ENCODE data around the gene COL18A1. TPM values are rescaled to one million over a fixed set of nuclear protein-coding genes. Genes with fewer than 3 reads are reported as not detected.
"Not testable (repeated sequence)": the region's sequence is repeated elsewhere in the genome, so short reads cannot be mapped to it uniquely, and the experiment has no call there.

COL18A1 gene
- total RNA-seq, 1 donor from 2014 or later, result 271 TPM

GRCh38 chr21:45362077-45362747 is 42.8 kb upstream of the COL18A1 start:
- no peak for TF ChIP-seq CTCF (IDR thresholded peaks at IDR 0.05; ENCODE audit: unreplicated experiment)
- H3K4me3 Mint-ChIP-seq (ENCODE audit: low read depth), result no peak overlapping the region
- peaks cover 33% of the 10 kb centered on the region for H3K4me1 Mint-ChIP-seq (ENCODE audit: low read depth)
- H3K27me3 Mint-ChIP-seq, result peaks cover 5% of the 10 kb centered on the region
- H3K36me3 Mint-ChIP-seq (ENCODE audit: insufficient read depth), result no peaks in the 10 kb centered on the region
- DNase-seq (ENCODE audit: low spot score, unreplicated experiment), result no peak
- H3K27ac Mint-ChIP-seq, result no peak overlapping the region
- no peaks in the 10 kb centered on the region for H3K9me3 Mint-ChIP-seq (ENCODE audit: low read depth)

DNA sequence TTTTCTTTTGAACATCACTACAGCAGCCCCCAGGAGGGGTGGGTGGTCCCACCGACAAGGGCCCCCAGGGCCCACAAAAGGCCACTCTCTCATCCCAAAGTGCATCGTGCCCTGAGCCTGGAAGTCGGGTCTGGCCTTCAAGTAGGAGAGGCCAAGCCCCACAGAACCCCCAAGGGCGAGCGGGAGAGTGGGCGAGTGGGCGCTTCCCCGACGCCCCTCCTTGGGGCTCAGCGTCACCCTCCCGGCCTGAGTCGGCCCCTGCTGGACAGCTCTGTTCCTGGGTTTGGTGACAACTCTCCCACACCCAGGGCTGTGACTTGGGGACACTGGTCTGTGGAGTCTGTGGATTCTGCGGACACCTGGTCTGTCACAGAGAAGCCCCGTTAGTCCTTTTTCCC is 42.2 kb upstream of the COL18A1 start:
- Mint-ChIP-seq H3K4me3 (ENCODE audit: low read depth) (no peak overlapping the region), H3K4me1 (ENCODE audit: low read depth) (peaks cover 32% of the 10 kb centered on the region), H3K9me3 (ENCODE audit: low read depth) (no peaks in the 10 kb centered on the region), H3K27ac (no peak overlapping the region), H3K36me3 (ENCODE audit: insufficient read depth) (no peaks in the 10 kb centered on the region), H3K27me3 (peaks cover 9% of the 10 kb centered on the region)
- no peak for DNase-seq (ENCODE audit: low spot score, unreplicated experiment)
- TF ChIP-seq CTCF (IDR thresholded peaks at IDR 0.05; ENCODE audit: unreplicated experiment), result no peak

DNA sequence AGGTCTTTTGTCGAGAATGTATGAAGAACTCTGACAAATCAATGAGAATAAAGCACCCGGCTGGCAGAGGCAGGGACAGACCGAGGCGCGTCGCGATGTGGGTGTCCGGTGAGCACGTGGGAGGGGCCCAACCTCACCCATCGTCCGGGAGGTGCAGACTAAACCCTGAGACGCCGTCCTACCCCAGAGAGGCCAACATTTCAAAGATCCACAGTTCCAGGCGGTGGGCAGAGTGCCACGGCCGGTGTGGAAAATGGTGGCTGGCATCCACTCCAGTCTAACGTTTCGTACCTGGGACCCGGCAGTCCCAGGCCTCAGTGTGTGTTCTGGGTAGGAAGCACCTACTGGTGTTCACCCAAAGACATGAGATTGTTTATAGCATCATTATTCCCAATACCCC is 41.7 kb upstream of the COL18A1 start:
- not testable (repeated sequence) for H3K4me3 Mint-ChIP-seq (ENCODE audit: low read depth); H3K27ac Mint-ChIP-seq; DNase-seq (ENCODE audit: low spot score, unreplicated experiment); H3K36me3 Mint-ChIP-seq (ENCODE audit: insufficient read depth); H3K9me3 Mint-ChIP-seq (ENCODE audit: low read depth)
- Mint-ChIP-seq H3K4me1 (ENCODE audit: low read depth) (peaks cover 30% of the 10 kb centered on the region), H3K27me3 (peaks cover 10% of the 10 kb centered on the region)

- no peaks in the 10 kb centered on the region for H3K36me3 Mint-ChIP-seq (ENCODE audit: insufficient read depth)
- peak overlapping the region; percentile 91 for H3K27ac Mint-ChIP-seq
- H3K9me3 Mint-ChIP-seq (ENCODE audit: low read depth), result no peaks in the 10 kb centered on the region
- H3K27me3 Mint-ChIP-seq, result peaks cover 12% of the 10 kb centered on the region
- no peak for DNase-seq (ENCODE audit: low spot score, unreplicated experiment)
- TF ChIP-seq CTCF (IDR thresholded peaks at IDR 0.05; ENCODE audit: unreplicated experiment), result no peak
- H3K4me1 Mint-ChIP-seq (ENCODE audit: low read depth), result peaks cover 28% of the 10 kb centered on the region
- H3K4me3 Mint-ChIP-seq (ENCODE audit: low read depth), result no peak overlapping the region
These were observed 41.0 kb upstream of the COL18A1 start for GRCh38 chr21:45363921-45364467.

DNA sequence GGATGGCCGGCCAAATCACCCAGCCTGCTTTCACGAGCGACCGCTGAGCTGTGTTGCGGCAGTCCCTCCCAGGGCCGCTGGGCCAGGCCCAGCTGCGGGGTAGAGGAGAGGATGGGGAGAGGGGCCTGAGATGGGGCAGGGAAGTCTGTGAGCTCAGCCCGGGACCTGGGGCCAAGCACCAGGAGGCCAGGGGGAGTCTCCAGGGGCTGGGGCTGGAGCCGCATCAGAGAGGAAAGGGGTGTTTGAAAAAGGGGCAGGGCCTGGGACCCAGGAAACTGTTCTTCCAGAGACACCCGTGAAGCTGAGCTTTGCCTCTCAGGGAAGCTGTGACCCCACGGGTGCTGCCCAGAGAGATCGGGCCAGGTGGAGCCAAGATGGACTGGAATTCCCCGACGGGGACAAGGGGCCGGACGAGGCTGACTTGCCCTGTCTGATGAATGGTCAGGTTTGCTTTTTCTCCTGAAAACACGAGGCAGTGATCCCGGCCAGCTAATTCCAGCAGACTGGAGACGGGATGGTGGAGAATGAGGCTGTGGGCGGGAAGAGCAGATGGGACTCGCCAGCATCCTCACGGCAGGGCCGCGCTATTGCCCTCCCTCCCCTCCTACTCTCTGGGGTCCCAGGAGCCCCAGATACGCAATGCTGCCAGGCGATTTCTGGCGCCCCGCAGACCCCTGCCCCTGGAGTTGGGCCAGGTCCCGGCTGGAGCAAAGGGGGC is 40.3 kb upstream of the COL18A1 start:
- Mint-ChIP-seq H3K4me1 (ENCODE audit: low read depth) (peaks cover 24% of the 10 kb centered on the region), H3K9me3 (ENCODE audit: low read depth) (no peaks in the 10 kb centered on the region), H3K4me3 (ENCODE audit: low read depth) (no peak overlapping the region), H3K27me3 (peaks cover 12% of the 10 kb centered on the region), H3K36me3 (ENCODE audit: insufficient read depth) (no peaks in the 10 kb centered on the region), H3K27ac (peak overlapping the region; percentile 91)
- no peak for DNase-seq (ENCODE audit: low spot score, unreplicated experiment)
- no peak for TF ChIP-seq CTCF (IDR thresholded peaks at IDR 0.05; ENCODE audit: unreplicated experiment)

Measured in progenitor cell of endocrine pancreas (in vitro differentiated cells).